Measurements from ENCODE around the gene RAB3D. TPM values are rescaled to one million over a fixed set of nuclear protein-coding genes. Genes with fewer than 3 reads are reported as not detected.

Gene RAB3D
- total and polyA plus RNA-seq, 2 of the 4 experiments (the other 2 are of a cell fraction), result 4.8 to 5.5 TPM

- WGBS, 2 experiments (ENCODE audit: extremely low coverage in 2 of 2, insufficient read length in 1 of 2), result 100% methylated on average over 2 of the region's 7 CpGs; no CpG with 5 or more reads in 1 of the 2 experiments
- H2AK9ac ChIP-seq (replicated peaks; ENCODE audit: low read depth, low read length, poor library complexity), result no peak overlapping the region
- peak overlapping the region; percentile 36 for H3K4ac ChIP-seq (ENCODE audit: low read depth, low read length)
- no peak overlapping the region for H4K5ac ChIP-seq (ENCODE audit: low read depth, low read length)
- H3K27ac ChIP-seq (ENCODE audit: insufficient read depth, low read length), result no peak overlapping the region
- no peak overlapping the region for H2AK5ac ChIP-seq (ENCODE audit: low read depth, low read length)
- no peak overlapping the region for H3K4me3 ChIP-seq (ENCODE audit: insufficient read depth, low read depth, low read length)
- ATAC-seq (ENCODE audit: low read depth) (peak; percentile 52; the same call in 1 of the 2 replicates), DNase-seq (peak; percentile 41)
- no peaks in the 10 kb centered on the region for H3K9me3 ChIP-seq (ENCODE audit: control insufficient read depth, insufficient read depth, low read length)
- H3K14ac ChIP-seq (replicated peaks; ENCODE audit: low read depth, low read length), result no peak overlapping the region
- no peaks in the 10 kb centered on the region for H4K20me1 ChIP-seq (ENCODE audit: insufficient read depth, low read length)
- no peak overlapping the region for H3K56ac ChIP-seq (ENCODE audit: extremely low read depth, insufficient read depth, low read length)
- ChIA-PET POLR2A (ENCODE audit: unreplicated experiment) (no interaction called here), CTCF (no interaction called here)
- no TSS peak for BruUV-seq (replicated peaks)
- H4K8ac ChIP-seq (ENCODE audit: low read depth in 2 of 2, low read length in 2 of 2), result no peak overlapping the region
- H3K27me3 ChIP-seq (ENCODE audit: control insufficient read depth, insufficient read depth, low read length), result no peaks in the 10 kb centered on the region
- H3K4me2 ChIP-seq (ENCODE audit: low read depth, low read length), result no peak overlapping the region
- dilution Hi-C loops (cut with HindIII; ENCODE audit: low sequenced_read_pairs, unreplicated experiment), result no loop called here
- no peak overlapping the region for H3K23ac ChIP-seq (ENCODE audit: low read depth, low read length)
- no peak for TF ChIP-seq CHD1 (IDR thresholded peaks at IDR 0.05; ENCODE audit: low read depth, low read length)
- no peak for TF ChIP-seq USF2 (IDR thresholded peaks at IDR 0.05; ENCODE audit: low read depth, low read length)
- TF ChIP-seq RCOR1 (IDR thresholded peaks at IDR 0.05; ENCODE audit: insufficient replicate concordance, low read length), result no peak
- no peak for TF ChIP-seq BHLHE40 (IDR thresholded peaks at IDR 0.05; ENCODE audit: low read depth, low read length)
- TF ChIP-seq ELK1 (IDR thresholded peaks at IDR 0.05; ENCODE audit: borderline replicate concordance, low read depth, low read length), result no peak
- peak; percentile 64 for TF ChIP-seq SMC3 (IDR thresholded peaks at IDR 0.05; ENCODE audit: low read depth, low read length)
- peak; percentile 60 for TF ChIP-seq CTCF (conservative IDR thresholded peaks at IDR 0.05; ENCODE audit: low read depth, low read length)
- TF ChIP-seq FOS (IDR thresholded peaks at IDR 0.05; ENCODE audit: low read depth, low read length), result no peak
- peak; percentile 57 for TF ChIP-seq RAD21 (IDR thresholded peaks at IDR 0.05; ENCODE audit: low read length)
- H2BK20ac ChIP-seq (ENCODE audit: low read depth, low read length), result no peak overlapping the region
- no peak overlapping the region for H4K91ac ChIP-seq (ENCODE audit: insufficient read depth, low read depth, low read length)
- in situ Hi-C loops (cut with MboI; ENCODE audit: low sequenced_read_pairs), result no loop called here
- no peaks in the 10 kb centered on the region for H3K36me3 ChIP-seq (ENCODE audit: control insufficient read depth, insufficient read depth, low read length)
- H2BK120ac ChIP-seq (ENCODE audit: low read depth, low read length), result peak overlapping the region; percentile 58; the same call in 1 of the 2 replicates
- H3K4me1 ChIP-seq (ENCODE audit: control insufficient read depth, insufficient read depth, low read length), result no peaks in the 10 kb centered on the region
- H3K9ac ChIP-seq (ENCODE audit: low read depth, low read length), result no peak overlapping the region
- intact Hi-C loops (cut with micrococcal nuclease), result no loop called here
- no peaks in the 10 kb centered on the region for H3K9me1 ChIP-seq (ENCODE audit: insufficient read depth, low read length)
- no peaks in the 10 kb centered on the region for H3K79me1 ChIP-seq (ENCODE audit: low read depth in 1 of 2, low read length in 2 of 2)
- no peak overlapping the region for H2BK5ac ChIP-seq (ENCODE audit: low read depth, low read length, poor library complexity, severe bottlenecking)
- H2AFZ ChIP-seq (replicated peaks; ENCODE audit: low read length, poor library complexity), result no peak overlapping the region
- no peak overlapping the region for H3K18ac ChIP-seq (ENCODE audit: low read depth, low read length)
- no peak overlapping the region; the same call in 2 of the 3 replicates for H2BK15ac ChIP-seq (ENCODE audit: low read depth, low read length)
Measured at GRCh38 chr19:11288349-11288748, 51.1 kb downstream of the RAB3D start.
